ENCODE data around the gene BEGAIN. TPM values are rescaled to one million over a fixed set of nuclear protein-coding genes. Genes with fewer than 3 reads are reported as not detected.

The BEGAIN gene
- total and polyA plus RNA-seq, 9 of the 15 experiments (the other 6 are each of a cell fraction or from before 2014, with no cell fraction given): 0.07 to 0.68 (median 0.55) TPM; not detected in 3

DNA sequence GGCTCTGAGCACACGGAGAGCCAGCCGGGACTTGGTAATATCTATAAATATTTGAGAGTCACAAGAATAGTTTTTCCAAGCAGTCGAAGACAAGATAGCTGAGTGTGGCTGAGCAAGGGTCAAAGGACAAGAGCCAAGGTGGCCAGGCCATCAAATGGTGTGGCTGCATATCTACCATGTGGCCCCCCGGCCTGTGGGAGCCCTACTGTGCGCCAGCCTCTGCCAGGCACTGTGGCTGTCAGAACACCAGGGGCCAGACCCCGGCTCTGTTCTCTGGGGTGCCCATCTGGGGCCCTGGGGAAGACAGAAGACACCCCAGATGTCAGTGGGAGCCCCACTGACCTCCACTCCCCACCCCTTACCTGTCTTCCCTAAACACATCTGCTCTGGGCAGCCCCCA, 22.7 kb downstream of the BEGAIN start:
- no peak overlapping the region for H3K4me3 ChIP-seq
- no peak overlapping the region for H3K9ac ChIP-seq (ENCODE audit: insufficient read depth in 1 of 2, low read depth in 2 of 2, low read length in 2 of 2)
- H3K36me3 ChIP-seq (ENCODE audit: control insufficient read depth, insufficient read depth, low read length): no peaks in the 10 kb centered on the region
- H3K4me1 ChIP-seq (replicated peaks in 1 of 2; ENCODE audit: control insufficient read depth in 2 of 2, insufficient read depth in 2 of 2, low read length in 2 of 2): peaks cover 0 to 31% of the 10 kb centered on the region in 2 experiments; a peak in 2 of 5 replicates
- 7% methylated on average over 6 of the region's 6 CpGs for WGBS (ENCODE audit: insufficient coverage, low coverage, missing lambda C conversion rate)
- FAIRE-seq: no peak
- peaks cover 7% of the 10 kb centered on the region for H4K20me1 ChIP-seq (replicated peaks; ENCODE audit: control insufficient read depth, insufficient read depth, low read length)
- intact Hi-C loops (cut with micrococcal nuclease): no loop called here
- H3K4me2 ChIP-seq (ENCODE audit: insufficient read depth, low read length): no peak overlapping the region
- H3K79me2 ChIP-seq (ENCODE audit: control insufficient read depth, insufficient read depth, low read length): no peaks in the 10 kb centered on the region
- no peak overlapping the region for H2AFZ ChIP-seq (ENCODE audit: low read depth, low read length)
- DNase-seq (ENCODE audit: extremely low read depth in 1 of 4, low spot score in 3 of 4): no peak
- peaks cover 15 to 41% of the 10 kb centered on the region in 2 experiments; a peak in 4 of 5 replicates for H3K27me3 ChIP-seq (ENCODE audit: control insufficient read depth in 2 of 2, insufficient read depth in 2 of 2, low read length in 2 of 2)
- in situ Hi-C loops (cut with MboI): no loop called here
- no peak overlapping the region for H3K27ac ChIP-seq (ENCODE audit: extremely low read depth, low read depth, low read length)
- H3K9me1 ChIP-seq (ENCODE audit: control insufficient read depth, insufficient read depth, low read length): no peaks in the 10 kb centered on the region
- ATAC-seq: no peak
- BruUV-seq (replicated peaks): no TSS peak
- TF ChIP-seq, protein P1, sequence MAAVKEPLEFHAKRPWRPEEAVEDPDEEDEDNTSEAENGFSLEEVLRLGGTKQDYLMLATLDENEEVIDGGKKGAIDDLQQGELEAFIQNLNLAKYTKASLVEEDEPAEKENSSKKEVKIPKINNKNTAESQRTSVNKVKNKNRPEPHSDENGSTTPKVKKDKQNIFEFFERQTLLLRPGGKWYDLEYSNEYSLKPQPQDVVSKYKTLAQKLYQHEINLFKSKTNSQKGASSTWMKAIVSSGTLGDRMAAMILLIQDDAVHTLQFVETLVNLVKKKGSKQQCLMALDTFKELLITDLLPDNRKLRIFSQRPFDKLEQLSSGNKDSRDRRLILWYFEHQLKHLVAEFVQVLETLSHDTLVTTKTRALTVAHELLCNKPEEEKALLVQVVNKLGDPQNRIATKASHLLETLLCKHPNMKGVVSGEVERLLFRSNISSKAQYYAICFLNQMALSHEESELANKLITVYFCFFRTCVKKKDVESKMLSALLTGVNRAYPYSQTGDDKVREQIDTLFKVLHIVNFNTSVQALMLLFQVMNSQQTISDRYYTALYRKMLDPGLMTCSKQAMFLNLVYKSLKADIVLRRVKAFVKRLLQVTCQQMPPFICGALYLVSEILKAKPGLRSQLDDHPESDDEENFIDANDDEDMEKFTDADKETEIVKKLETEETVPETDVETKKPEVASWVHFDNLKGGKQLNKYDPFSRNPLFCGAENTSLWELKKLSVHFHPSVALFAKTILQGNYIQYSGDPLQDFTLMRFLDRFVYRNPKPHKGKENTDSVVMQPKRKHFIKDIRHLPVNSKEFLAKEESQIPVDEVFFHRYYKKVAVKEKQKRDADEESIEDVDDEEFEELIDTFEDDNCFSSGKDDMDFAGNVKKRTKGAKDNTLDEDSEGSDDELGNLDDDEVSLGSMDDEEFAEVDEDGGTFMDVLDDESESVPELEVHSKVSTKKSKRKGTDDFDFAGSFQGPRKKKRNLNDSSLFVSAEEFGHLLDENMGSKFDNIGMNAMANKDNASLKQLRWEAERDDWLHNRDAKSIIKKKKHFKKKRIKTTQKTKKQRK (IDR thresholded peaks at IDR 0.05; ENCODE audit: borderline replicate concordance, low read depth, low read length): no peak
- TF ChIP-seq ZKSCAN1 (IDR thresholded peaks at IDR 0.05; ENCODE audit: low read depth, low read length): peak; percentile 74
- ChIA-PET POLR2A (no interaction called here), CTCF (ENCODE audit: low intra/inter-chr PET ratio) (no interaction called here)
- no peaks in the 10 kb centered on the region for H3K9me3 ChIP-seq (replicated peaks; ENCODE audit: control insufficient read depth, insufficient read depth, low read depth, low read length)

Measured in K562 (cell line).